T follicular helper cell (primary cell): ENCODE data around the gene DDX23.

Source experiments
- DNase-seq: peaks from one replicate; pipeline ENCODE4 v3.0.0-alpha.2; 2020; ENCODE audit warnings: low read depth

DDX23 gene

DNA sequence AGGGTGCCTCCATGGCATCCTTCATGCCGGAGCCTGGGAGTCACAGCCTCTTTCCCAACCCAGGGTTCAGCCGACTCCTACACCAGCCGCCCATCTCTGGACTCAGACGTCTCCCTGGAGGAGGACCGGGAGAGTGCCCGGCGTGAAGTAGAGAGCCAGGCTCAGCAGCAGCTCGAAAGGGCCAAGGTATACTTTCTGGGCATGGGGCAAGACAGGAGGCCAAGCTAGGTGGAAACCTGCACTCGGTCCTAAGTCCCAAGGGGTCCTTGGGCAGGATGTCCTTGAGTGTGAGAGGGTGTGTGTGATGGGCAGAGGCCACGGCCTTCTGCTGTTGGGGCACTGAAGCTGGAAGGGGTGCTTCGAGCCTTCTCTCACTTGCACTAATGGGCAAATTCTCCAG is 28.7 kb downstream of the DDX23 start:
- no peak for DNase-seq

- DNase-seq, result no peak
Observed at GRCh38 chr12:48822711-48823110, 29.3 kb downstream of the DDX23 start.

DNA sequence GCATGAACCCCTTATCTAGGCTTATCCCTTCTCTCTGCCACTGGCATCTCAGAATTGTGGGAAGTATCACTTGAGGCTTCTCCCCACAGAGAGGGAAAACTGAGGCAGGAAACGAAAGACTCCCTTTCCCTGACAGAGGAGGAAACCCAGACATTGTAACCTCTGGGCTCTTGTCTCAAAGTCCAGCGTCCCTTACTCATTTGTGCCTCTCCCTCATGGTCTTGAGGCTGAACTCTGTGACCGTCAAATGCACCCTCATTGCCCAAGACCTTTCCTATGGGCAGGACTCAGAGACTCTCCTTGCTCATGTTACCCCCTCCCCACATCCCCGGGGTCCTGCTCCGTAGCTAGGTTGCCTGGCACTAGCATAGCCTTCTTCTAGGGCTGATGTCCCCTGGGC is 29.8 kb downstream of the DDX23 start:
- no peak for DNase-seq

GRCh38 chr12:48819986-48820725 is 31.8 kb downstream of the DDX23 start:
- no peak for DNase-seq

- no peak for DNase-seq
Observed at GRCh38 chr12:48818831-48819590, 33.0 kb downstream of the DDX23 start.

DNA sequence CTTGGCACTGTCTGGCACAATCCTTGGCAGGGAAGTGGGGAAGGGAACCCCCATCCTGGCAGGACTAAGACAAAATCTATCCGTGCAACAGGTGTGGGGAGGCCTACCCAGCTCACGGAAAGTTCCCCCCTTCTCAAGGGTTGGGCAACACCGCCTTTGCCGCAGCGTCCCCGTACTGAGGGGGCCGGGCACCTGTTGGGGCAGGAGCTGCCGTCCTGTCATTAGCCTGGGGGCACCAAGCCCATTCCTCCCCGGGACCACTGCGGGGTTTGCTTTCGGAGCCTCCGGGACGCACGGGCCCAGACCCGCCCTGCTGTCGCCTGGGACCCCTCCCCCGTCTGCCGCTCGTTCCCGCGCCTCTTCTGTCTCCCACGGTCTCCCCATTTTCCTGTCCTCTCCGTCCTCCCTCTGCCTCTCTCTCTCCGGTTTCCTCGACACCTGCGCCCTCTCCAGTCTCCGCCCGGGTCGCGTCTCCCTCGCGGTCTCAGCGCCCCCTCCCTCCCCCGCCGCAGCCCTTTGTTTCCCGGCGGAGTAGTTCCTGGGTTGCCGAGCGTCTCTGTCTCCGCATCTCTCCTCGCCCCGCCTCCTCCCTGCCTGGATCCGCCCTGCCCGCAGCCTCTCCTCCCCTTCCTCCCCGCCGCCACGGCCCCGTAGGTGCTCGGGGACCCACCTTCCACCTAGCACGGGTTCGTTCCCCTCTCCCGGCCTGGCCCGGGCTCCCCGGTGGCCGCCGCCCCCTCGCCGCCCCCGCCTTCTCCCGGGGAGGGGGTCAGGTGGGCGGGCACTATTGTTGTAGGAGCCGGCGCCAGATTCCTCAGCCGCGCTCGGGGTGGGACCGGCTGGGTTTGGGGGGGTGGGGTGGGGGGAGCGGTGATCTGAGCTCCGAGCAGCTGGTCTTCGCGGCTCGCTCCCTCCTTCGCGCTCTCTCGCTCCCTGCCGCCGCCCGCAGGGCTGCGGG is 33.8 kb downstream of the DDX23 start, which contains the start of gene CACNB3:
Gene CACNB3 (plus strand): TSS at position 624 of the 958 bp plus-strand sequence. CDS start 434 bp downstream, outside the sequence.
- DNase-seq, result peak; percentile 69

DNA sequence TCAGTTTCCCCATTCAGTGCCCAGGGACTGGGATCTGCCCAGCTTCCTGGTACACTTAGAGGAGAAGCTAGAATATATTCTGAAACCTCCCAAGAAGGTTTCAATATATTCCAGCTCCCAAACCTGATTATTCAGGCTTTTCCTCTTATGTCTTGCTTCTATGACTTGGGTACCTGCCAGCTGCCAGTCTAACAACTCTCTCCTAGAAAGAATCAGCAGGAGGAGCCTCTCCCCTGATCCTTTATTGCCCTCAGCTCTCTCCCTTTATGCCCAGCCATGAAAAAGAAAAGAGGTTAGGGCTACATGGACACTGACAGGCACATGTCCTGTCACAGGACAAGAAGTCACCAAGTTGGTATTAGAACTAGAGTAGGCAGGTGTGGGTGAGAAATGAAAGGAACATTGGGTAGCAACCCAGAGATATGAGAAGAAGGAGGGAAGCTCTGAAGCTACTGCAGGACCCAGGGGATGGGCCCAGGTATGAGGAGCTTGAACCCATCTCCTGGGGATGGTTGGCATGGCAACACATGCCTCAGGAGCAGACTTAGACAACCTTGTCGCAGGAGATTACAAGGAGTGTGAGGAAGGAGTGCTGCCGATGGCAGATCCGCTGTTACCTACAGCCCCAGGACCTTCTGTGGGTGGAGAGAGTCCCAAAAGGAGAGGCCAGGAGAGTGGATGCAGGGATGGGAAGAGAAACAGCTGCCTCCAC is 35.7 kb downstream of the DDX23 start:
- DNase-seq, result no peak

DNA sequence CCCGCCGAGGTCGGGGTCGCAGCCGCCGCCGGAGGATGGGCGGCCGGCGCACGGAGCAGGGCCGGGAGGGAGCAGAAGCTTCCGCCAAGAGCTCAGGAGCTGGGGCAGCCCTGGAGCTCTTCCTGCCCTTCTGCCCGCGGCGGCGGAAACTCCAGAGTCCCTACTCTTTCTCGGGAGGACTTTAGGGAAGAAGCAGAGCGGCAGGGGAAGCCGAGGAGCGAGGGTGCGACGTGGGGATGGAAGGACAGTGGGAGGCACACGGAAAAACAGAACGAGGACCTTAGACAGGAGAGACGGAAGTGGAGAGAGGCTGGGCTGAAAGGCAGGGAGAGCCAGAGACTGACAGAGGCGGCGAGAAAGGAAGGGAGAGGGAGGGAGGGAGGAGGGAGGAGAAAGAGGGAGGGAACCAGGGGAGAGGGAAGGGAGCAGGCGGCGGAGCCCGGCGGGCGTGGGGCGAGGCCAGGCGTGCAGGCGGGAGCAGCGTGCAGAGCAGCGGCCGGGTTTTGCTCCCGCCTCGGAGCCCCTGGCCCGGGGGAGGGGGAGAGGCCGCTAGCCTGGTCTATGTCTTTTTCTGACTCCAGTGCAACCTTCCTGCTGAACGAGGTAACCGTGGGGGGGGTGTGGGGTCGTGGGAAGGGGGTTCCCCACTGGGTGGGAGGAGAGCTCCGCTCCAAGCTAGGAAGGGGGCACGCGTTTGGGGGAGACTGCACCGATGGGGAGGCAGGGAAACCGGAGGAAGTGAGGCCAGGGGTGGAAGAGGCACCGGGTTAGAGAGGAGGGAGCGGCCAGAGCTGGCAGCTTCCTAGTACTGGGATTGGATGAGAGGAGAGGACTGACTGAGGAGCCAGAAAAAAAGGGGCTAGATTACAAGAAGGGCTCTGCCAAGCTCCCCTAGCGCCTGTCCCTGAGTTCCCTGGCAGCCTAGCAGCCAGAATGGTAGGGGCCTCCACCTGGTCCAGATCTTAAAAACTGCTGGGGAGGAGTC is 36.5 kb downstream of the DDX23 start:
- no peak for DNase-seq

DNA sequence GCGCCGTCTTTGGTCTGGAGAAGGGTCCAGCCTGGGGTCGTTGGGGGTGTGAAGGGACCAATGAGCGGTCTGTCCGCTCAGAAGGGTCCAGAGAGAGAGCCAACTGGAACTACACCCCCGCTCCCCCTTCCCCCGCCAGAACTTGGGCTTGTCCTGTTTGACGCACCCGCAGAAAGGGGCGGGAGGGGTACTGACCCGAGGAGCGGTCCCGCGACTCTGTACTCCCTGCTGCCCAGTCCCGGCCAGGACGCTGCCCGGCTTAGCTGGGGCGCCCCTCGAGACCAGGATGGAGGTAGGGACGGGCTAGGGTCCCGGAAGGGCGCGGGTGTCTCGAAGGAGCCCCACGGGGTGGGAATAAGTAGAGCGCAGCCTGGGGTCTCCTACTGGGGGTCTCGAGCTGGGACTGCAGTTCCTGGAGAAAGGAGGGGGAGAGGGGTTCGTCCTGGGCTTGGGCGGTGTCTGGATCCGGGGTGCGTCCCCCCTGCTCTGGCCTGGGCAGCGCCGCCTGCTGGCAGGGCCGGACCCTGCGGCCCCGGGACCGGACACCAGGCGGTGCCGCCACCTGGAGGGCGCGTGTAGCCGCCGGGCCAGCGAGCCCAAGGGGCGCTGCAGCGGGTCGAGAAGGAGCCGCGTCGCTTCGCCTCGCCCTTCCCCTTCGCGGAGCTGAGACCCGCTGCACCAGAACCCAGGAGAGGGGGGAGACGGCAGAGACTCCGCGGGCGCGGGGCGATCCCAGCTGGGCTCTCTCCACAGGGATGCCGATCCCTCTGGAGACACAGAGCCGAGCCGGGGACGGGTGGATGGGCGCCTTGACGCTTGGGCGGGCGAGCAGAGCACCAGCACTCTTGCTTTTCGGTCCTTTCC is 37.5 kb downstream of the DDX23 start:
- peak; percentile 45 for DNase-seq

GRCh38 chr12:48813465-48814261 is 38.3 kb downstream of the DDX23 start:
- no peak for DNase-seq

DNA sequence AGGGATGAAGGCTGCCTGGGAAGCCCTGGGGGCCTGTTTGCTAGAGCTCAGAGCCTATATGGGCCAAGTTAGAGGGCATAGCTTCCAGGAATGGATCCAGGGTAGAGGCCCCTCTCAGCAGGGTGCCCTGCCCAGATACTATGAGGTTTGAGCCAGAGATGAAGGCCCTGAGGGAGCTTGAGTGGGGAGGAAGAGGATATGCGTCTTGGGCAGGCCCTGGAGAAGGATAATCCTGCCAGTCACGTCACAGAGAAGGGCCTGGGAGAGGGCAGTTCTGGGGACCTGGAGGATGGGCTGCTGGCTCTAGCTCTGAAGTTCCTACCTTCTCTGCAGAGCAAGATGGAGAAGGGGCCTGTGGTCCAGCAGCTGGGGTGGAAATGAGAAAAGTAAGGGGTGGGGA is 39.6 kb downstream of the DDX23 start:
- no peak for DNase-seq

DNA sequence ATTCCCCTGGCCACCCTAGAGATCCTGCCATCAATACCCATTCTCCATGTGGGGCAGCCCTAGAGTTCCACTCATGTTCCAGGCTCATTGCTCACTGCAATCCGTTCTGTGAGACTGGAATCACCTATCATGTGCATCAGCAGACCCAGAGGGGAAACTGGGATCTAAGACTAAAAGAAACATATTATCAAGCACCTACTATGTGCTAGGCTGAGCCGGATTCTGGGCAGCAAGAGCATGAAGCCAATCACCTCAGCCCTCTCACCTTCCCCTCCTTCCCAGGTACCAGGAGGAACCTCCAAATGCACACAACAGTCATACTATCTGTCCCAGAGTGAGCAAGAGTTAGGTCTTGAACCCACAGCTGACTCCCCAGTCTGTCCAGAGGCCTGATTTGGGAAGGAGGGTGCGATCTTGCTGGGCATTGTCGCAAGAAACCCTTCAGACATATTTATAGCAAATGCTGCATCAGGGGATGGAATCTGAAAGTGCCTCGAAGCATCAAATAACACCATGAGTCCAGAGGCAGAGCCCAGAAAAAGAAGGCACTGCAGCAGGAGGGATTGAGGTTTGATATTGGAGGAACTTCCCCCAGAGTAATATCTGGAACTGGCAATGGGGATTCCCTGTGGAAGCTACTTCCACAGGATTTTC is 40.4 kb downstream of the DDX23 start:
- DNase-seq, result no peak

DNA sequence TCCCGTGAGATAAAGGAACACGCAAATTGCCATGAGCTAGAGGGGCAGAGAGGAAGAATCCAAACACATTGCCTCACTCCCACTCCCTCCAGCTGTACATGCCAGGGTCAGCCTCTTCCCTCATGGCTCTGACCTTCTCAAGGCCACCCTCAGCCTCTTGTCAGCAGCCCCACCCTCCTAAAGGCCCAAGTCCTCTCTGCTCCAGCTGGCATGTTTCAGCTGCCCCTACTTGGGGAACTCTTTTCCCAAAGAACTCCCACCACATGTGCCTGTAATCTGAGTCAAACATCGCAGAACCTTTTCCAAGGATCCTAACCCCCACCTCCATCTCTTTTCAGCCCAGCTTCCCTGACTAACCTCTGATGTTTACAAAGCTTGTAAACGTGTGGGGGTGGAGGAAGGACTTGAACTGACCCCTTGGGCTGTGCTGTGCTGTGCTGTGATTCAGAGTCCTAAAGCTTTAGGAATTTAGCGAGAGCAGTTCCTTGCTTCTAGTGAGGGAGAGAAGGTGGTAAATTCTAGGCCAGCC is 41.0 kb downstream of the DDX23 start:
- no peak for DNase-seq

DNA sequence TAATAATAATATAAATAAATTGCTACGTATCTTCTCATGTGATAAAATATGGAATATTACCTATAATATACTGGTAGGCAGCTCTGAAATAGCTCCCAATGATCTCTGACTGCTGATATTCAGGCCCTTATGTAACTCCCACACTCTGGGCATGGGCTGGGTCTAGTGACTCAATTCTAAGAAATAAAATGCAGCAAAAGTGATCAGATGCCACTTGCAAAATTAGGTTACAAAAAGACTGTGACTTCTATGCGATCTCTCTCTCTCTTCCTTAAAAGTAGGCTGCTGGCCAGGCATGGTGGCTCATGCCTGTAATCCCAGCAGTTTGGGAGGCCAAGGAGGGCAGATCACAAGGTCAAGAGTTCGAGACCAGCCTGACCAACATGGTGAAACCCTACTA is 44.0 kb downstream of the DDX23 start:
- no peak for DNase-seq

DNA sequence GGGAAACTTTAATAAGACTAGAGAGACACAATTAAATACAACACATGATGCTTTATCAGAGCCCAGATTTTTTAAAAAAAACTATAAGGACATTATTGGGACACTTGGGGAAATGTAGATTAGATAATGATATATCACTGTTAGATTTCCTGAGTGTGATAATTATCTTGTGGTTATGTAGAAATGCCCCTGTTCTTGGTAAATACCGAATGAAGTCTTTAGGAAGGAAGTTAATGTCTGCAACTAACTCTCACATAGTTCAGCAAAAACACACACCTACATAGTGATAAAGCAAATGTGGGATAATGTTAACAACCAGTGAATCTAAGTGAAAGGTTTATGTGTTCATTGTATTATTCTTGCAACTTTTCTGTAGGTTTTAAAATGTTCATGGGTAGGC is 48.3 kb downstream of the DDX23 start:
- DNase-seq, result no peak

DNA sequence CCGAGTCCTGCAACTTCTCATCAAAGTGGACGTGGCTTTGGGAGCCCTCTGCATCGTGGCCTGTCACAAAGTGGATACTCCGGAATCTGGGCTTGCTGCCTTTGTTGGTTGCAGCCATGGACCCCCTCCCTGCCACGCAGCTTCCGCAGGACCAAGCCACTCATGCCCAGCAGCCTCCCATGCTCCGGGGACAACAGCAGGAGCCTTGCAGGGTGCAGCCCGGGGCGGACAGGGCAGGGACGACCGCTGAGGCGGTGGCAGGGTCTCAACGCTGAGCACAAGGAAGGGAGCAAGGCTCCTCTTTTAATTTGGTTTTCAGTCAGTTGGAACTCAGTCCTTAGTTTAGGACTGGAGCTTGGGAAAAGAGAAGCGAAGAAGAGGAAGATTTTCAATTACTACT is 51.0 kb downstream of the DDX23 start:
- DNase-seq, result no peak

GRCh38 chr12:48800457-48800856 is 51.5 kb downstream of the DDX23 start:
- DNase-seq, result no peak

- DNase-seq, result no peak
Observed at GRCh38 chr12:48796976-48797375, 55.0 kb downstream of the DDX23 start.
